Neural cell (in vitro differentiated cells): ENCODE measurements around the gene TXNDC2. TPM values are rescaled to one million over a fixed set of nuclear protein-coding genes. Genes with fewer than 3 reads are reported as not detected.

Experiments used
- H2AFZ ChIP-seq: fragments of 200-600, 300-800 bp; sonication (generic), shearing (Covaris generic); 2 replicates; pipeline ENCODE4 v1.6.0; 2014; ENCODE audit warnings: low read depth, mild to moderate bottlenecking, antibody characterized with exemption, low read length, moderate library complexity
- H3F3A ChIP-seq: fragments of 200-600 bp; shearing (Covaris generic); 2 replicates; pipeline ENCODE4 v1.6.1; 2016; ENCODE audit warnings: mild to moderate bottlenecking, moderate library complexity, mixed read lengths, antibody characterized with exemption, low read length; ENCODE audit not compliant: insufficient read depth, poor library complexity, severe bottlenecking
- H3K27ac ChIP-seq: fragments of 200-600, 300-800 bp; sonication (generic), shearing (Covaris generic); 2 replicates; pipeline ENCODE4 v1.5.1; 2014; ENCODE audit warnings: mild to moderate bottlenecking, low read length, moderate library complexity
- H3K27me3 ChIP-seq: fragments of 300-800, 200-600 bp; sonication (generic), shearing (Covaris generic); 2 replicates; pipeline ENCODE4 v1.6.0; 2014; ENCODE audit warnings: mild to moderate bottlenecking, low read depth, low read length, moderate library complexity; ENCODE audit not compliant: insufficient read depth
- H3K36me3 ChIP-seq: fragments of 300-800, 200-600 bp; sonication (generic), shearing (Covaris generic); 2 replicates; pipeline ENCODE4 v1.5.1; 2014; ENCODE audit warnings: mild to moderate bottlenecking, antibody characterized with exemption, low read length, moderate library complexity; ENCODE audit not compliant: insufficient read depth
- H3K4me2 ChIP-seq: fragments of 300-800, 200-600 bp; sonication (generic), shearing (Covaris generic); 2 replicates; pipeline ENCODE4 v1.6.0; 2014; ENCODE audit warnings: mild to moderate bottlenecking, low read length
- H3K4me3 ChIP-seq: fragments of 300-800, 200-600 bp; sonication (generic), shearing (Covaris generic); 2 replicates; pipeline ENCODE4 v1.5.1; 2014; ENCODE audit warnings: mild to moderate bottlenecking, low read length, moderate library complexity
- H3K79me2 ChIP-seq: fragments of 200-600 bp; shearing (Covaris generic); replicated peaks from 2 replicates; pipeline ENCODE4 v1.6.0; 2014; ENCODE audit warnings: mild to moderate bottlenecking, low read length, moderate library complexity; ENCODE audit not compliant: insufficient read depth
- H3K9ac ChIP-seq: fragments of 300-800, 200-600 bp; sonication (generic), shearing (Covaris generic); 2 replicates; pipeline ENCODE4 v1.6.1; 2016; ENCODE audit warnings: mild to moderate bottlenecking, low read length, mixed read lengths
- H3K9me2 ChIP-seq: fragments of 200-600 bp; shearing (Covaris generic); 2 replicates; pipeline ENCODE4 v1.6.1; 2016; ENCODE audit warnings: mild to moderate bottlenecking, low read length, mixed read lengths; ENCODE audit not compliant: insufficient read depth
- H3K9me3 ChIP-seq: fragments of 200-600, 300-800 bp; sonication (generic), shearing (Covaris generic); 2 replicates; pipeline ENCODE4 v1.6.1; 2016; ENCODE audit warnings: mild to moderate bottlenecking, mixed run types, low read length, moderate library complexity, mixed read lengths
- H4K20me1 ChIP-seq: fragments of 200-600 bp; shearing (Covaris generic); 2 replicates; pipeline ENCODE4 v1.6.1; 2016; ENCODE audit warnings: mild to moderate bottlenecking, mixed run types; ENCODE audit not compliant: insufficient read depth
- EP300 ChIP-seq: fragments of 450-650 bp; conservative IDR thresholded peaks from 2 replicates; pipeline ENCODE4 v1.6.1; 2014; ENCODE audit warnings: antibody characterized with exemption, mild to moderate bottlenecking, moderate library complexity; ENCODE audit not compliant: poor library complexity, severe bottlenecking
- EZH2 ChIP-seq: fragments of 200-600, 300-800 bp; shearing (Covaris generic), sonication (generic); IDR thresholded peaks from 2 replicates; pipeline ENCODE4 v1.6.1; 2014; ENCODE audit warnings: antibody characterized with exemption, low read length, borderline replicate concordance, mild to moderate bottlenecking; ENCODE audit not compliant: insufficient read depth, poor library complexity, severe bottlenecking
- MXI1 ChIP-seq: fragments of 450-650 bp; conservative IDR thresholded peaks from 2 replicates; pipeline ENCODE4 v1.6.1; 2014; ENCODE audit warnings: antibody characterized with exemption, mild to moderate bottlenecking; ENCODE audit not compliant: poor library complexity, severe bottlenecking
- POLR2AphosphoS5 ChIP-seq: IDR thresholded peaks from 2 replicates; pipeline ENCODE4 v1.6.1; 2012
- RAD21 ChIP-seq: fragments of 450-650 bp; conservative IDR thresholded peaks from 2 replicates; pipeline ENCODE4 v1.6.1; 2014; ENCODE audit warnings: antibody characterized with exemption, mild to moderate bottlenecking, moderate library complexity
- SMC3 ChIP-seq: fragments of 450-650 bp; conservative IDR thresholded peaks from 2 replicates; pipeline ENCODE4 v1.6.1; 2014; ENCODE audit warnings: antibody characterized with exemption, mild to moderate bottlenecking, moderate library complexity; ENCODE audit not compliant: poor library complexity
- TAF1 ChIP-seq: IDR thresholded peaks from 2 replicates; pipeline ENCODE4 v1.6.1; 2012; ENCODE audit warnings: low read depth
- polyA plus RNA-seq: library from polyadenylated mRNA; depleted of rRNA; stranded (reverse); fragments of >200 nt; gene quantifications from 2 replicates; pipeline ENCODE4 v1.2.3, GENCODE V29; 2014
- TF ChIP-seq, protein P1 (sequence below): IDR thresholded peaks from 2 replicates; pipeline ENCODE4 v1.6.1; 2012; ENCODE audit warnings: borderline replicate concordance
- TF ChIP-seq, protein P2 (sequence below): fragments of 450-650 bp; IDR thresholded peaks from 2 replicates; pipeline ENCODE4 v1.5.1; 2014; ENCODE audit warnings: antibody characterized with exemption, mild to moderate bottlenecking, moderate library complexity; ENCODE audit not compliant: poor library complexity, severe bottlenecking

The TXNDC2 gene
- polyA plus RNA-seq, 1 donor from 2014 or later = 0.41 TPM

- Histone ChIP-seq H3K9me2 (no peaks in the 10 kb centered on the region), H2AFZ (no peak overlapping the region), H3K79me2 (no peaks in the 10 kb centered on the region), H3K9me3 (no peaks in the 10 kb centered on the region), H3K36me3 (no peaks in the 10 kb centered on the region), H4K20me1 (no peaks in the 10 kb centered on the region), H3K27me3 (no peaks in the 10 kb centered on the region), H3K4me3 (no peak overlapping the region), H3F3A (no peaks in the 10 kb centered on the region), H3K4me2 (no peak overlapping the region), H3K9ac (no peak overlapping the region), H3K27ac (no peak overlapping the region)
- TF ChIP-seq EZH2 = no peak
These were observed 14.5 kb upstream of the TXNDC2 start for GRCh38 chr18:9871244-9871746.

DNA sequence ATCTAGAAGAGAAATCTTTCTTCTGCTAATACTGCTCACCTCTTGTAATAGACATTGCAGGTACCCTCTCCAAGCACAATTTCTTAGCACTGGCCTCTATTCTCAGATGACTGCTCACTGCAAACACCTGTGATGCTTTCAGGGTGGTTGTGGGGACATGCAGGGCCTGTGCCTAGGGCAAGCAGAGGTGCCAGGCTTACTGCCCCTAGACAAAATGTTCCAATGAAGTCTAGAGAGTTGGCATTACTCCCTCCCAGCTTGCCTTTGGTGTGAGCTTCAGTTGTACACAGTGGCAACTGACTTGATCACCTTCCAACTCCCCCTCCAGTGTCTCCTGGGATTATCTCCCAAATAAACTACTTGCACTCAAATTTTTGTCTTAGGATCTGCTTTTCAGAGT, 12.9 kb upstream of the TXNDC2 start:
- H3K4me2 ChIP-seq = no peak overlapping the region
- H4K20me1 ChIP-seq = no peaks in the 10 kb centered on the region
- no peak overlapping the region for H3K27ac ChIP-seq
- no peaks in the 10 kb centered on the region for H3K27me3 ChIP-seq
- no peaks in the 10 kb centered on the region for H3F3A ChIP-seq
- TF ChIP-seq RAD21 (no peak), TAF1 (no peak), POLR2AphosphoS5 (no peak), EP300 (no peak), SMC3 (no peak), EZH2 (no peak), MXI1 (no peak)
- TF ChIP-seq, protein P1, sequence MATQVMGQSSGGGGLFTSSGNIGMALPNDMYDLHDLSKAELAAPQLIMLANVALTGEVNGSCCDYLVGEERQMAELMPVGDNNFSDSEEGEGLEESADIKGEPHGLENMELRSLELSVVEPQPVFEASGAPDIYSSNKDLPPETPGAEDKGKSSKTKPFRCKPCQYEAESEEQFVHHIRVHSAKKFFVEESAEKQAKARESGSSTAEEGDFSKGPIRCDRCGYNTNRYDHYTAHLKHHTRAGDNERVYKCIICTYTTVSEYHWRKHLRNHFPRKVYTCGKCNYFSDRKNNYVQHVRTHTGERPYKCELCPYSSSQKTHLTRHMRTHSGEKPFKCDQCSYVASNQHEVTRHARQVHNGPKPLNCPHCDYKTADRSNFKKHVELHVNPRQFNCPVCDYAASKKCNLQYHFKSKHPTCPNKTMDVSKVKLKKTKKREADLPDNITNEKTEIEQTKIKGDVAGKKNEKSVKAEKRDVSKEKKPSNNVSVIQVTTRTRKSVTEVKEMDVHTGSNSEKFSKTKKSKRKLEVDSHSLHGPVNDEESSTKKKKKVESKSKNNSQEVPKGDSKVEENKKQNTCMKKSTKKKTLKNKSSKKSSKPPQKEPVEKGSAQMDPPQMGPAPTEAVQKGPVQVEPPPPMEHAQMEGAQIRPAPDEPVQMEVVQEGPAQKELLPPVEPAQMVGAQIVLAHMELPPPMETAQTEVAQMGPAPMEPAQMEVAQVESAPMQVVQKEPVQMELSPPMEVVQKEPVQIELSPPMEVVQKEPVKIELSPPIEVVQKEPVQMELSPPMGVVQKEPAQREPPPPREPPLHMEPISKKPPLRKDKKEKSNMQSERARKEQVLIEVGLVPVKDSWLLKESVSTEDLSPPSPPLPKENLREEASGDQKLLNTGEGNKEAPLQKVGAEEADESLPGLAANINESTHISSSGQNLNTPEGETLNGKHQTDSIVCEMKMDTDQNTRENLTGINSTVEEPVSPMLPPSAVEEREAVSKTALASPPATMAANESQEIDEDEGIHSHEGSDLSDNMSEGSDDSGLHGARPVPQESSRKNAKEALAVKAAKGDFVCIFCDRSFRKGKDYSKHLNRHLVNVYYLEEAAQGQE = no peak
- TF ChIP-seq, protein P2, sequence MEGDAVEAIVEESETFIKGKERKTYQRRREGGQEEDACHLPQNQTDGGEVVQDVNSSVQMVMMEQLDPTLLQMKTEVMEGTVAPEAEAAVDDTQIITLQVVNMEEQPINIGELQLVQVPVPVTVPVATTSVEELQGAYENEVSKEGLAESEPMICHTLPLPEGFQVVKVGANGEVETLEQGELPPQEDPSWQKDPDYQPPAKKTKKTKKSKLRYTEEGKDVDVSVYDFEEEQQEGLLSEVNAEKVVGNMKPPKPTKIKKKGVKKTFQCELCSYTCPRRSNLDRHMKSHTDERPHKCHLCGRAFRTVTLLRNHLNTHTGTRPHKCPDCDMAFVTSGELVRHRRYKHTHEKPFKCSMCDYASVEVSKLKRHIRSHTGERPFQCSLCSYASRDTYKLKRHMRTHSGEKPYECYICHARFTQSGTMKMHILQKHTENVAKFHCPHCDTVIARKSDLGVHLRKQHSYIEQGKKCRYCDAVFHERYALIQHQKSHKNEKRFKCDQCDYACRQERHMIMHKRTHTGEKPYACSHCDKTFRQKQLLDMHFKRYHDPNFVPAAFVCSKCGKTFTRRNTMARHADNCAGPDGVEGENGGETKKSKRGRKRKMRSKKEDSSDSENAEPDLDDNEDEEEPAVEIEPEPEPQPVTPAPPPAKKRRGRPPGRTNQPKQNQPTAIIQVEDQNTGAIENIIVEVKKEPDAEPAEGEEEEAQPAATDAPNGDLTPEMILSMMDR = no peak
- H2AFZ ChIP-seq = no peak overlapping the region
- H3K79me2 ChIP-seq = no peaks in the 10 kb centered on the region
- no peak overlapping the region for H3K4me3 ChIP-seq
- no peaks in the 10 kb centered on the region for H3K36me3 ChIP-seq
- no peaks in the 10 kb centered on the region for H3K9me2 ChIP-seq
- H3K9me3 ChIP-seq = no peaks in the 10 kb centered on the region
- H3K9ac ChIP-seq = no peak overlapping the region

DNA sequence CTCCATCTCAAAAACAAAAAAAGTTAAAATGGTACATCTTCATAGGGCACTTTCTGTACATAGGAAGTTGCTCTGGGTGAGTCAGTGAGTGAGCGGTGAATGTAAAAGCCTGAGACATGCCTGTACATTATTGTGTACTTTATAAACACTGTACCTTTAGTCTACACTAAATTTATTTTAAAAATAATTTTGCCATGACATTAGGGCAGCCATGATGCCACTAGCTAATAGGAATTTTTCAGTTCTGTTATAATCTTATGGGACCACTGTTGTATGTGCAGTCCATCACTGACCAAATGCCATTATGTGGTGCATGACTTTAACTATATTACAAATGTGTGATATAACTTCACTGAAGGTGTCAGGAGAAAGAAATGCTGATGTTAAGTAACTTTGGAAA, 11.0 kb upstream of the TXNDC2 start:
- H3K4me2 ChIP-seq = no peak overlapping the region
- no peaks in the 10 kb centered on the region for H3K36me3 ChIP-seq
- H3F3A ChIP-seq = no peaks in the 10 kb centered on the region
- H3K9ac ChIP-seq = no peak overlapping the region
- no peaks in the 10 kb centered on the region for H3K79me2 ChIP-seq
- no peak overlapping the region for H3K4me3 ChIP-seq
- H4K20me1 ChIP-seq = no peaks in the 10 kb centered on the region
- H3K27ac ChIP-seq = no peak overlapping the region
- no peaks in the 10 kb centered on the region for H3K27me3 ChIP-seq
- TF ChIP-seq SMC3 = no peak
- no peak for TF ChIP-seq TAF1
- TF ChIP-seq, protein P1 = no peak
- no peak for TF ChIP-seq RAD21
- no peaks in the 10 kb centered on the region for H3K9me2 ChIP-seq
- no peaks in the 10 kb centered on the region for H3K9me3 ChIP-seq
- H2AFZ ChIP-seq = no peak overlapping the region
